OCI-LY3 (cell line): ENCODE data around the gene OR4D9.
"Not testable (repeated sequence)": the region's sequence is repeated elsewhere in the genome, so short reads cannot be mapped to it uniquely, and the experiment has no call there.

Experiments
- H2AFZ ChIP-seq: fragments of 200-600, 300-600 bp; shearing (Covaris generic); 2 replicates; pipeline ENCODE4 v1.6.0; 2014; ENCODE audit warnings: antibody characterized with exemption, low read depth, low read length
- H3K27ac ChIP-seq: fragments of 200-600, 300-600 bp; sonication (generic); 2 replicates; pipeline ENCODE4 v1.5.1; 2014; ENCODE audit warnings: mild to moderate bottlenecking, low read length, moderate library complexity, mixed read lengths
- H3K27me3 ChIP-seq: fragments of 200-600, 300-600 bp; sonication (generic); 2 replicates; pipeline ENCODE4 v1.6.1; 2014; ENCODE audit warnings: low read depth, low read length, mixed read lengths
- H3K36me3 ChIP-seq: fragments of 200-600, 300-600 bp; sonication (generic); replicated peaks from 2 replicates; pipeline ENCODE3; 2014; ENCODE audit warnings: low read depth, low read length, mixed read lengths
- H3K4me1 ChIP-seq: fragments of 300-600, 200-600 bp; sonication (generic); 2 replicates; pipeline ENCODE4 v1.6.1; 2014; ENCODE audit warnings: low read length, mixed read lengths
- H3K4me2 ChIP-seq: fragments of 200-600, 300-600 bp; sonication (generic); 2 replicates; pipeline ENCODE4 v1.6.1; 2014; ENCODE audit warnings: low read length, mixed read lengths
- H3K4me3 ChIP-seq: fragments of 300-600, 200-600 bp; sonication (generic); 2 replicates; pipeline ENCODE4 v1.5.1; 2014; ENCODE audit warnings: antibody characterized with exemption, mild to moderate bottlenecking, low read length, moderate library complexity
- H3K79me2 ChIP-seq: fragments of 300-600, 200-600 bp; shearing (Covaris generic); 2 replicates; pipeline ENCODE4 v1.6.1; 2014; ENCODE audit warnings: mild to moderate bottlenecking, low read length, mixed read lengths
- H3K9ac ChIP-seq: fragments of 300-600, 200-600 bp; shearing (Covaris generic); 2 replicates; pipeline ENCODE4 v1.6.0; 2014; ENCODE audit warnings: mild to moderate bottlenecking, low read length, moderate library complexity
- H3K9me3 ChIP-seq: fragments of 200-600, 300-600 bp; shearing (Covaris generic); 2 replicates; pipeline ENCODE4 v1.6.1; 2014; ENCODE audit warnings: low read length, mixed read lengths; ENCODE audit not compliant: insufficient read depth
- H4K20me1 ChIP-seq: fragments of 200-600, 300-600 bp; sonication (generic); 2 replicates; pipeline ENCODE4 v1.6.1; 2016; ENCODE audit warnings: low read length, mixed read lengths; ENCODE audit not compliant: insufficient read depth
- CTCF ChIP-seq: fragments of 200-600, 300-600 bp; sonication (generic); IDR thresholded peaks from 2 replicates; pipeline ENCODE4 v1.5.1; 2014; ENCODE audit warnings: antibody characterized with exemption, low read length, low read depth
- EZH2phosphoT487 ChIP-seq: fragments of 200-600 bp; shearing (Covaris generic); IDR thresholded peaks from 2 replicates; pipeline ENCODE4 v1.6.1; 2018; ENCODE audit warnings: antibody characterized with exemption, mixed run types, low read depth

OR4D9 gene

GRCh38 chr11:59544869-59545178 is 33.5 kb downstream of the OR4D9 start:
- H3K27me3 ChIP-seq: peaks cover 3% of the 10 kb centered on the region; the same call in 1 of the 2 replicates
- H3K79me2 ChIP-seq: no peaks in the 10 kb centered on the region
- peaks cover 5% of the 10 kb centered on the region; the same call in 1 of the 2 replicates for H3K4me1 ChIP-seq
- no peaks in the 10 kb centered on the region for H4K20me1 ChIP-seq
- H3K36me3 ChIP-seq: no peaks in the 10 kb centered on the region
- no peaks in the 10 kb centered on the region for H3K9me3 ChIP-seq
- H3K27ac ChIP-seq: no peak overlapping the region
- no peak for TF ChIP-seq CTCF
- no peak for TF ChIP-seq EZH2phosphoT487
- no peak overlapping the region for H3K9ac ChIP-seq
- no peak overlapping the region for H3K4me2 ChIP-seq
- H2AFZ ChIP-seq: no peak overlapping the region
- no peak overlapping the region for H3K4me3 ChIP-seq

- no peak overlapping the region for H3K9ac ChIP-seq
- TF ChIP-seq EZH2phosphoT487: no peak
- no peak for TF ChIP-seq CTCF
- no peaks in the 10 kb centered on the region for H3K36me3 ChIP-seq
- no peak overlapping the region for H3K27ac ChIP-seq
- H3K4me1 ChIP-seq: peaks cover 5% of the 10 kb centered on the region; the same call in 1 of the 2 replicates
- H2AFZ ChIP-seq: no peak overlapping the region
- no peaks in the 10 kb centered on the region for H4K20me1 ChIP-seq
- H3K4me3 ChIP-seq: no peak overlapping the region
- peaks cover 3% of the 10 kb centered on the region; the same call in 1 of the 2 replicates for H3K27me3 ChIP-seq
- H3K79me2 ChIP-seq: no peaks in the 10 kb centered on the region
- H3K4me2 ChIP-seq: no peak overlapping the region
- no peaks in the 10 kb centered on the region for H3K9me3 ChIP-seq
Observed at GRCh38 chr11:59545179-59546020, 34.1 kb downstream of the OR4D9 start.

GRCh38 chr11:59547605-59548308 is 36.4 kb downstream of the OR4D9 start:
- not testable (repeated sequence) for H3K27ac ChIP-seq, H3K79me2 ChIP-seq, H3K4me1 ChIP-seq, H4K20me1 ChIP-seq, H3K36me3 ChIP-seq, H3K4me2 ChIP-seq, H3K9ac ChIP-seq, H3K9me3 ChIP-seq, H3K4me3 ChIP-seq, H2AFZ ChIP-seq, H3K27me3 ChIP-seq

GRCh38 chr11:59548309-59548656 is 36.9 kb downstream of the OR4D9 start:
- Histone ChIP-seq H3K4me2 (no peak overlapping the region), H3K79me2 (no peaks in the 10 kb centered on the region), H3K9me3 (no peaks in the 10 kb centered on the region), H3K9ac (no peak overlapping the region), H3K27me3 (peaks cover 3% of the 10 kb centered on the region; the same call in 1 of the 2 replicates), H3K4me3 (no peak overlapping the region), H4K20me1 (no peaks in the 10 kb centered on the region), H2AFZ (no peak overlapping the region), H3K36me3 (no peaks in the 10 kb centered on the region), H3K27ac (no peak overlapping the region), H3K4me1 (peaks cover 10% of the 10 kb centered on the region; the same call in 1 of the 2 replicates)
- no peak for TF ChIP-seq EZH2phosphoT487
- TF ChIP-seq CTCF: no peak
